Measurements from ENCODE around the gene RASGRP1. TPM values are rescaled to one million over a fixed set of nuclear protein-coding genes. Genes with fewer than 3 reads are reported as not detected.

RASGRP1 gene
- polyA plus RNA-seq, 1 donor: 0.54 TPM

GRCh38 chr15:38504680-38505467 lies 59.7 kb downstream of the RASGRP1 start:
- DNase-seq: no peak

GRCh38 chr15:38503496-38503895 lies 61.1 kb downstream of the RASGRP1 start:
- DNase-seq: no peak

- no peak for DNase-seq
These were observed 65.0 kb downstream of the RASGRP1 start for GRCh38 chr15:38499651-38500050.

- no peak for DNase-seq
These were observed 68.5 kb downstream of the RASGRP1 start for GRCh38 chr15:38496151-38496550.

- DNase-seq: no peak
These were observed 74.2 kb downstream of the RASGRP1 start for GRCh38 chr15:38490242-38490922.

- DNase-seq: no peak
These were observed 77.2 kb downstream of the RASGRP1 start for GRCh38 chr15:38487378-38487777.

- no peak for DNase-seq
These were observed 77.7 kb downstream of the RASGRP1 start for GRCh38 chr15:38486936-38487335.

GRCh38 chr15:38482572-38482971 lies 82.0 kb downstream of the RASGRP1 start:
- no peak for DNase-seq

GRCh38 chr15:38481761-38482160 lies 82.9 kb downstream of the RASGRP1 start:
- DNase-seq: no peak

- no peak for DNase-seq
These were observed 83.5 kb downstream of the RASGRP1 start for GRCh38 chr15:38481113-38481512.

GRCh38 chr15:38479756-38480155 lies 84.9 kb downstream of the RASGRP1 start:
- DNase-seq: no peak

- DNase-seq: no peak
These were observed 85.3 kb downstream of the RASGRP1 start for GRCh38 chr15:38479266-38479665.

- no peak for DNase-seq
These were observed 87.0 kb downstream of the RASGRP1 start for GRCh38 chr15:38477637-38478036.

GRCh38 chr15:38476120-38476519 lies 88.5 kb downstream of the RASGRP1 start:
- DNase-seq: no peak

GRCh38 chr15:38475361-38475760 lies 89.3 kb downstream of the RASGRP1 start:
- no peak for DNase-seq

GRCh38 chr15:38474155-38474757 lies 90.4 kb downstream of the RASGRP1 start:
- peak; percentile 20 for DNase-seq

GRCh38 chr15:38471974-38472373 lies 92.6 kb downstream of the RASGRP1 start:
- no peak for DNase-seq

- peak; percentile 34 for DNase-seq
These were observed 93.8 kb downstream of the RASGRP1 start for GRCh38 chr15:38470816-38471215.

GRCh38 chr15:38464675-38465074 lies 99.9 kb downstream of the RASGRP1 start:
- DNase-seq: no peak

- no peak for DNase-seq
These were observed 100.7 kb downstream of the RASGRP1 start for GRCh38 chr15:38463893-38464292.

- no peak for DNase-seq
These were observed 103.4 kb downstream of the RASGRP1 start for GRCh38 chr15:38461066-38461833.

GRCh38 chr15:38460543-38460942 lies 104.1 kb downstream of the RASGRP1 start:
- DNase-seq: no peak

GRCh38 chr15:38459480-38459879 lies 105.1 kb downstream of the RASGRP1 start:
- no peak for DNase-seq

Data from hindlimb muscle (tissue), 1 donor.